Spleen (tissue), 11 donors: ENCODE measurements around the gene AP1G1. TPM values are rescaled to one million over a fixed set of nuclear protein-coding genes. Genes with fewer than 3 reads are reported as not detected.
"Not testable (repeated sequence)": the region's sequence is repeated elsewhere in the genome, so short reads cannot be mapped to it uniquely, and the experiment has no call there.

ENCODE experiments used
- DNase-seq: peaks from one replicate; pipeline ENCODE4 v3.0.0-alpha.2; 2020
- H3K27ac ChIP-seq, 8 donors: fragments of 200-600 bp; sonication (generic) in 7 of 8; 1 replicate in 4 of 8; 2 replicates in 4 of 8; pipeline versions ENCODE4 v1.5.0 to v1.8.0; 2016 to 2021; ENCODE audit warnings: inconsistent platforms in 4 of 8, mild to moderate bottlenecking in 4 of 8, moderate library complexity in 1 of 8
- H3K27me3 ChIP-seq, 7 donors: fragments of 200-600 bp; sonication (generic) in 6 of 7; replicated peaks in 1 of 7; 1 replicate in 4 of 7; 2 replicates in 3 of 7; pipeline versions ENCODE4 v1.5.0 to v1.8.0; 2016 to 2021; ENCODE audit warnings: inconsistent platforms in 3 of 7, mild to moderate bottlenecking in 1 of 7
- H3K36me3 ChIP-seq, 6 donors: fragments of 200-600 bp; sonication (generic) in 5 of 6; 1 replicate in 4 of 6; 2 replicates in 2 of 6; pipeline versions ENCODE4 v1.5.0 to v1.8.0; 2016 to 2021; ENCODE audit warnings: inconsistent platforms in 2 of 6
- H3K4me1 ChIP-seq, 6 donors: fragments of 200-600 bp; sonication (generic) in 5 of 6; 1 replicate in 3 of 6; 2 replicates in 3 of 6; pipeline versions ENCODE4 v1.5.0 to v1.8.0; 2016 to 2021; ENCODE audit warnings: inconsistent platforms in 3 of 6
- H3K4me3 ChIP-seq, 8 donors: fragments of 200-600 bp; sonication (generic) in 7 of 8; 1 replicate in 4 of 8; 2 replicates in 4 of 8; pipeline versions ENCODE4 v1.5.0 to v1.8.0; 2016 to 2021; ENCODE audit warnings: inconsistent platforms in 4 of 8, mild to moderate bottlenecking in 4 of 8, moderate library complexity in 2 of 8
- H3K9me3 ChIP-seq, 8 donors: fragments of 200-600 bp; sonication (generic) in 7 of 8; 1 replicate in 4 of 8; 2 replicates in 4 of 8; pipeline versions ENCODE4 v1.5.0 to v1.8.0; 2016 to 2021; ENCODE audit warnings: inconsistent platforms in 4 of 8
- CTCF ChIP-seq, 11 experiments: fragments of 200-600 bp in 7 of 11; fragments of 450-650 bp in 4 of 11; sonication (generic) in 4 of 11; IDR thresholded peaks in 8 of 11; conservative IDR thresholded peaks in 3 of 11; 1 replicate in 7 of 11; 2 replicates in 4 of 11; pipeline versions ENCODE4 v1.4.0 to v1.8.0; 2016 to 2021; ENCODE audit warnings: antibody characterized with exemption in 11 of 11, inconsistent platforms in 4 of 11, mild to moderate bottlenecking in 1 of 11
- POLR2A ChIP-seq, 3 donors: fragments of 450-650 bp; IDR thresholded peaks; one replicate each; pipeline ENCODE4 v1.5.1; 2017; ENCODE audit warnings: antibody characterized with exemption in 3 of 3, mild to moderate bottlenecking in 1 of 3
- POLR2AphosphoS5 ChIP-seq, 3 donors: sonication (generic); formaldehyde crosslinking; IDR thresholded peaks; one replicate each; pipeline ENCODE4 v1.5.1; 2017; ENCODE audit warnings: antibody characterized with exemption in 3 of 3
- WGBS, 5 donors: extraction: QIAGEN DNeasy Blood & Tissue Kit in 3 of 5; methylation state at CpG; one replicate each; pipeline versions ENCODE4 v1.1.5 to v1.1.7; 2013 to 2018; 5-methylcytosine and 5-hydroxymethylcytosine counted together
- intact Hi-C: fragments of 100-400 bp; cut with DNase I; formaldehyde crosslinking; loops from one replicate; pipeline ENCODE4 v1.15.0; 2023; ENCODE audit warnings: low total_unique reads
- polyA plus RNA-seq, 3 donors: library from polyadenylated mRNA; stranded (reverse); fragments of 200-250 nt; gene quantifications; one replicate each; pipeline ENCODE4 v1.2.1, GENCODE V29; 2013
- total RNA-seq, 7 donors: library from RNA; depleted of rRNA in 3 of 7; stranded (reverse); fragments of >200 nt in 3 of 7; fragmentation: NEBNext Ultra II Directional in 4 of 7; extraction: Animal tissue kit (Norgen Biotek cat#: 25700) in 4 of 7; gene quantifications; one replicate each; pipeline versions ENCODE4 v1.1.0 to v1.2.1, GENCODE V29; 2016 to 2021
- donor health status: healthy with polysubstance abuse.
- donor health status: DM: no; HTN: no; CAD: no; lungs with moderate emphysema.
- donor health status: DM: no; HTN: no; CAD: no.
- donor health status: Bipolar disorder and iron deficiency.
- donor health status: healthy.
- donor health status: DM: no; HTN: no; CAD: no.
- donor health status: DM: yes; HTN: yes; CAD: no.

AP1G1 gene
- total and polyA plus RNA-seq, 10 donors, result 11.2 to 125 (median 94.1) TPM

GRCh38 chr16:71840052-71840451, 31.4 kb upstream of the AP1G1 start:
- intact Hi-C loops, result no loop called here
- no peak for DNase-seq
- Histone ChIP-seq H3K9me3 (no peaks in the 10 kb centered on the region), H3K4me1 (peaks cover 0 to 31% (median 5%) of the 10 kb centered on the region in 6 donors), H3K27me3 (no peaks in the 10 kb centered on the region), H3K4me3 (no peak overlapping the region), H3K27ac (no peak overlapping the region), H3K36me3 (no peaks in the 10 kb centered on the region)
- WGBS, 5 donors, result 80 to 88% (median 81%) methylated on average over 7 of the region's 7 CpGs
- no peak for TF ChIP-seq CTCF (IDR thresholded peaks at IDR 0.05 in 8 of 11, conservative IDR thresholded peaks at IDR 0.05 in 3 of 11)
- no peak for TF ChIP-seq POLR2AphosphoS5 (IDR thresholded peaks at IDR 0.05)
- no peak for TF ChIP-seq POLR2A (IDR thresholded peaks at IDR 0.05)

- Histone ChIP-seq H3K4me3 (no peak overlapping the region), H3K9me3 (no peaks in the 10 kb centered on the region), H3K27ac (no peak overlapping the region), H3K27me3 (no peaks in the 10 kb centered on the region), H3K4me1 (peaks cover 0 to 5% (median 0%) of the 10 kb centered on the region in 6 donors), H3K36me3 (no peaks in the 10 kb centered on the region)
- intact Hi-C loops, result no loop called here
- TF ChIP-seq POLR2AphosphoS5 (IDR thresholded peaks at IDR 0.05) (no peak), POLR2A (IDR thresholded peaks at IDR 0.05) (no peak), CTCF (IDR thresholded peaks at IDR 0.05 in 8 of 11, conservative IDR thresholded peaks at IDR 0.05 in 3 of 11) (no peak)
- no peak for DNase-seq
- WGBS, 5 donors, result 89 to 96% (median 93%) methylated on average over 3 of the region's 3 CpGs
Measured at GRCh38 chr16:71837150-71837549, 28.5 kb upstream of the AP1G1 start.

- intact Hi-C loops, result no loop called here
- WGBS, 5 donors, result 85 to 93% (median 89%) methylated on average over 3 of the region's 3 CpGs
- Histone ChIP-seq H3K27ac (no peak overlapping the region), H3K27me3 (no peaks in the 10 kb centered on the region), H3K36me3 (no peaks in the 10 kb centered on the region), H3K9me3 (no peaks in the 10 kb centered on the region), H3K4me3 (no peak overlapping the region), H3K4me1 (no peaks in the 10 kb centered on the region)
- no peak for DNase-seq
- TF ChIP-seq CTCF (IDR thresholded peaks at IDR 0.05 in 8 of 11, conservative IDR thresholded peaks at IDR 0.05 in 3 of 11), result no peak
- TF ChIP-seq POLR2AphosphoS5 (IDR thresholded peaks at IDR 0.05), result no peak
- TF ChIP-seq POLR2A (IDR thresholded peaks at IDR 0.05), result no peak
Measured at GRCh38 chr16:71834291-71834690, 25.7 kb upstream of the AP1G1 start.

GRCh38 chr16:71832112-71832511, 23.5 kb upstream of the AP1G1 start:
- 87 to 100% (median 94%) methylated on average over 2 of the region's 2 CpGs for WGBS, 5 donors
- intact Hi-C loops, H3K4me1 ChIP-seq, H3K36me3 ChIP-seq, H3K9me3 ChIP-seq, H3K4me3 ChIP-seq, H3K27me3 ChIP-seq, DNase-seq, H3K27ac ChIP-seq: not testable (repeated sequence)

- DNase-seq, H3K36me3 ChIP-seq, H3K4me1 ChIP-seq, H3K9me3 ChIP-seq, H3K27ac ChIP-seq, H3K27me3 ChIP-seq, H3K4me3 ChIP-seq, intact Hi-C loops: not testable (repeated sequence)
- WGBS, 5 donors, result 80 to 92% (median 87%) methylated on average over 3 of the region's 3 CpGs
Measured at GRCh38 chr16:71831698-71832097, 23.1 kb upstream of the AP1G1 start.
